AG20443 (cell line): ENCODE results near the gene NSA2.

Experiments used
- DNase-seq: peaks from one replicate; pipeline ENCODE4 v3.0.0; 2012; ENCODE audit warnings: low spot score, mixed read lengths

Gene NSA2

GRCh38 chr5:74816875-74817274, 49.8 kb downstream of the NSA2 start:
- no peak for DNase-seq

- DNase-seq: no peak
These were observed 55.2 kb downstream of the NSA2 start for GRCh38 chr5:74822288-74822687.

- DNase-seq: no peak
These were observed 62.4 kb downstream of the NSA2 start for GRCh38 chr5:74829413-74829812.
